HG02852 (cell line): Measurements from ENCODE around the gene EMSY.

Experiments
- ATAC-seq: cut with Tn5 transposase; IDR thresholded peaks from one replicate; pipeline ENCODE4 v1.9.1; 2021; ENCODE audit warnings: mild to moderate bottlenecking, moderate library complexity; ENCODE audit not compliant: unreplicated experiment

The EMSY gene

DNA sequence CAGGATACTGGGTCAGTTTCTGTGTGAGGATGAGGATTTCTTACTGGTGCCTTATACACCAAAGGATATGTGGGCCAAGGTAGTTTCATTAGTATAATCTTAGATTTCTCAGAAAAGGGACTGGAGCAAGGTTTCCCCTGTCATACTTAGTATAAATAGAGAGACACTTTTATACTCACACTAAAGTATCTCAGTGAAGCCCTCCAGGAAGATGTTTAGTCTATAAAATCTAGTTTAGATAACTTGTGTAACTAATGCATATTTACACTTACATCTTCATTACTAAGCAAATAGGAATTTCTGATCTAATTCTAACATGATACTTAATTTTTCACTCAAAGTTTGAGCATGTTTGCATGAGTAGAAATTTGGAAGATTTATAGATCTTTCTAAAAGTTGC lies 11.1 kb downstream of the EMSY start:
- ATAC-seq, result no peak

DNA sequence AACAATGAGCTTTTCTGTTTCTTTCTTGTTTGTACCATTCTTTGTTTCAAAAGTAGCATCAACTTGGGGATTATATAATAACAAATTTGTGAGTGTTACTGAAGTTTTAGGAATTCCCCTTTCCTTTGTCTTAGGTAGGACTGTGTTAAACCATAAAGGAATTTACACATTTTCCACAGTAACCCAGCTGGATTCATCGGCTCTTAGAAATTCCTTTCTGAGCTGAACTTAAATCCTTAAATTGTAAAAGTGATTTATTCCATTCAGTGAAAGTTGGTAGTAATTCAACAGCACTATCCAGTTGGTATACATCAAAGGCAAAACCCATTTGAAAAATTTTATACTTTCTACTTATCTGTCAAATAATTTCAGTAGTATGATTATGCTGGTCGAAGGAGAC lies 11.8 kb downstream of the EMSY start:
- no peak for ATAC-seq

DNA sequence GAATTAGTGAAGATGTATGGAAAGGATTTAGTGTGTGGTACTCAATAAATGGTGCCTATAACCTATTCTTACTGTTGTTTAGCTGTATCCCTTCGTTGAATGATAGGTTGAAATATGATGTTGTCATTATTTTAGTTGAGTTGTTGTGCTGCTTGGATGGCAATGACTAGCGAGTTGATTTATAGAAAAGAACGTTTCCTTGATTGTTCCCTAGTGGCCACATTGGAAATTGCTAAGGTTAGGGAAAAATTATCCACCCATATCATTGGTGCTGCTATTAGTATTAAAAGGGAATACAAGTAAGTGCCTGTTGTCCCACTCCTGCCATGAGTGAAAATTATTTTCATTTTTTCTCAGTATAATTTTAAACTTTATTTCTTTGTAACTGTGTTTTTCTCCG lies 14.5 kb downstream of the EMSY start:
- ATAC-seq, result no peak

DNA sequence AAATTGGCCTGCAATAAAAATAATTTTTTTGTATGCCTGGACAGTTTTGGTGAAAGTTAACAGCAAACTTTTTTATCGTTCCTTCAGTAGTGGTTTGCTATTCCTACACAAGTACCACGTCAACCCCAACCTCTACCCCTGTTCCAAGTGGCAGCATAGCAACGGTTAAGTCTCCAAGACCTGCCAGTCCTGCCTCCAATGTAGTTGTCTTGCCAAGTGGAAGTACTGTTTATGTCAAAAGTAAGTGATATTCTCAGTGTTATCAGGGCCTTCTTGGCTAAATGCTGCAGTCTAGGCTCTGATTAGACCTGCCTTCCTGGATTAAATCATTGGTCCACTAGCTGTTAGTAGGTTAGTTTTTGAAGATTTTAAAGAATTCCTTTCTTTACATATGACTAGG lies 15.0 kb downstream of the EMSY start:
- ATAC-seq, result no peak

DNA sequence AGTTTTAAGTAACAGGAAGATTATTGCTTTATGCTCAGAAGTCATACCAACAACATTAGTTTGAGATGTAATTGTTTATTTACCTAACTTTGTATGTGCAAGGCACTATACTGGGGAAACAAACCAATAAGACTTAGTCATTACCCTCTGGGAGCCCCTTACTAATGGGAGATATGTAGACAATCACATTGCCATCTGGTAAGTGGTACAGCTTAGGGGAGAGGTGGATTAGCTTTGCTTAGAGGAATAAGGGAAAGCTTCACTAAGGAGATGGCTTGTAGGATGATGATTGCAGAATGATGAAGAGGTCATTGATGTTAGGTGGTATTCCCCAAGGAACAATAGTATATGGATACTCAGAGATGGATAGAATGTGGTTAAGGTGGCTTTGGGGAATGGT lies 17.5 kb downstream of the EMSY start:
- no peak for ATAC-seq

DNA sequence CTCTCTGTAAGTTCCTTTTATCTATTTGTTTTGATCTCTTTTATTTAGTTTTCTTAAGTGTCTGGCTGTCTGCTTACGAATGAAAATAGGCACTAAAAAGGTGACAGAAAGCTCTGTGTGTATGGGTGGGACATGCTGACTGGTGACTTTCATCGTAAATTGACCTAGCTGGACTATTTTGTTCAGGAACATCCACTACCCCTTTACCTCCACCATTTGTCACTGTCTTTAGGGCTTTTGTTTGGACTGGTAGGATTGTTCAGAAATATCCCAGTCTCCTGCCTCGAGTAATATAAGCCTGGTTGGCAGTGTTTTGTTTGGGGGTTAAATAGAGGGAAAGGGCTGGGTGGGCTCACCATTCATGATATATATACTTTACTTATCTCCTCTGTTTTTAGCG lies 20.9 kb downstream of the EMSY start:
- ATAC-seq, result no peak

DNA sequence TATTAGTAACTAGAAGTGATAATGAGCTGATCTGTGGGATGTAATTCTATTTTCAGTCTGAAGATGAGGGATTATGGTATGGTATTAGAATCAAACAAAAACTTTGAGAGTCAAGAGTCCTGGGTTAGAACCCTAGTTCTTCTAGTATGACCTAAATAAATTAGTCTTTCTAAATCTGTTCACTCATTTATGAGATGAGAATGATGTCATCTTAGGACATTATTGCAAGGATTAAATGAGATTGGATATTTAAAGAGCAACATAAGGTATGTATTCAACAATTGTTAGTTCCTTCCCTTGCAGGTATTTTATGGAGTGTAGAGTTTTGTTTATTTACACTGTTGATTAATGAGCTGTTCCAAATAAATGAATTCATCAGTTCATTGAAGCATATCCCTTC lies 21.8 kb downstream of the EMSY start:
- ATAC-seq, result no peak

DNA sequence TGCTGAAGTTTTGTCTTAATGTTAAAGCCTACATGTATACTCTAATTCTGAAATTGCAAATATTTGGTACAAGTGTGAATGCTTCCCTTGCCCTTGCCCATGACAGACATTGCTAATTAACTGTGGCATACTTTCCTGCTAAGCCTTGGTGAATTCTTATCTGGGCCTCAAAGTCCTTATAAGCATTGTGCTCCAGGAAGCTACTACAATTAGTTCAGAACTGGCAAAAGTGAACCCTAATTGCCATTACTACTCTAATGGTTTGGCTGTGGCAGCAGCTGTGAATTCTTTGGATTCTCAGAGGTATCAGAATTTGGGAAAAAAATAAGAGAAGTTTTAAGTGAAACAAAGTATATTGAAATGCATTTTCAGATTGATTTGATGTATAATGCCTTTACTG lies 24.3 kb downstream of the EMSY start:
- ATAC-seq, result no peak

DNA sequence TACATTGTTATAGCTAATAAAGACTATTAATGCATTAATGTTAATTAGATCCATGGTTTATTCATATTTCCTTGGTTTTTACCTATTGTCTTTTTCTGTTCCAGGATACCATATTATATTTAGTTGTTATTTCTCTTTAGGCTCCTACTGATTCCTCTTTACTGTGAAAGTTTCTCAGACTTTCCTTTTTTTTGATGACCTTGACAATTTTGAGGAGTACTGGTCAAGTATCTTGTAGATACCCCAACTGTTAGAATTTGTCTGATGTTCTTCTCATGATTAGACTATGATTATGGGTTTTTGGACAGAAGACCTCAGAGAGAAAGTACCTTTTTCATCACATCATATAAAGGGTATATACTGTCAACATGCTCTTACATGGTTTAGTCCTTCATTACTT lies 26.6 kb downstream of the EMSY start:
- ATAC-seq, result no peak

DNA sequence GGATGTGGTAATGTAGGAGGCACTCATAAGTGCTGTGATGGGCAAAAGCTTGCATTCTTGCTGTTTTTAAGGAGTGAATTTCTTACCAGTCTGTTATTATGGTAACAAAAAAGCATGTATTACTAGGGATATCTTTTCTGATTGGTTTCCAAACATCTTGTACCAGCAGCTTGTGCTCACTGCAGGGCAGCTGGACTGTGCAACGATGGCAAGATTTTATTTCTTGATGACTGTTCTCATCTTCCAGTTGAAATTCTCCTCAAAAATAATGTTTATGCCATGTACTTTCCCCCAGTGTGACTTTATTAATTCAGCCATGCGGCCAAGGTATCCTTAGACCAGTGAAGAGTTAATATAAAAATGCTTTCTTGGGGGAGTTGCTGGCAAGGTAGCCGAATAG lies 35.4 kb downstream of the EMSY start:
- ATAC-seq, result no peak

DNA sequence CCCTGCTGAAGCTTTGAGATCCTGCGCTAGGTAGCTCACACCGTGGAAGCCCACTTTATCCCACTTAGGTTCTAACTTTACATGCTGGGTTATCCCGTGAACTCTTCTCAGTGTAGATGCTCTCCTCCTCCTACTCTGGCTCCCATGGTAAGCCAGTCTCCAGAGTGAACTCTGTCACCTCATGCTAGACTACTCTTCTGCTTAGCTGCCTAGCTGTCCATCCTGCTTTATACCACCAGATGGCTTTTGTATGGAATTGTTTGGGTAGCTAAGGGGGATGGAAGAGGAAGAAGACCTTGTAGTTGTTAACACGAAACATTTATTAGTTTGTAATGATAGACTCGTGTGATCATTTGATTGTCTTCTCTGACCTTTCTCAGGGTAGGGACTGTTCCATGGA lies 46.8 kb downstream of the EMSY start:
- no peak for ATAC-seq

DNA sequence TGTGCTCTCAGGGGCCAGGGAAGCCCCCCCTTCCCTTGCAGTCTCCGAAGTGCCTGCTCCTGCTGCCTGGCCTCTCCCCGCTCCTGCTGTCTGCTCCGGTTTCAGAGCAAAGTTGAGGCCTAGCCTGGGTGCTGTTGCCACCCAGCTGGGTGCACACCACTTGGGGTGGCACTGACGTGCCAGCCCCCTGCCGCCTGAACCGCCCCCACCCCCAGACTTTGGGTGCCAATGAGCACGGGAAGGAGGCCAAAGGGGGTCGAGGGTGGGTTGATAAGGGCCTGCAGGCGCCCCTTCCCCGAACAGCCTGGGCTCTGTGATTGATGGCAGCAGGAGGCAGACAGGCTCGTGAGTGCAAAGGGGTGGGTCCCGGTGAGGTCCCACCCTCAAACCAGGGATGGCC lies 48.2 kb downstream of the EMSY start:
- no peak for ATAC-seq

DNA sequence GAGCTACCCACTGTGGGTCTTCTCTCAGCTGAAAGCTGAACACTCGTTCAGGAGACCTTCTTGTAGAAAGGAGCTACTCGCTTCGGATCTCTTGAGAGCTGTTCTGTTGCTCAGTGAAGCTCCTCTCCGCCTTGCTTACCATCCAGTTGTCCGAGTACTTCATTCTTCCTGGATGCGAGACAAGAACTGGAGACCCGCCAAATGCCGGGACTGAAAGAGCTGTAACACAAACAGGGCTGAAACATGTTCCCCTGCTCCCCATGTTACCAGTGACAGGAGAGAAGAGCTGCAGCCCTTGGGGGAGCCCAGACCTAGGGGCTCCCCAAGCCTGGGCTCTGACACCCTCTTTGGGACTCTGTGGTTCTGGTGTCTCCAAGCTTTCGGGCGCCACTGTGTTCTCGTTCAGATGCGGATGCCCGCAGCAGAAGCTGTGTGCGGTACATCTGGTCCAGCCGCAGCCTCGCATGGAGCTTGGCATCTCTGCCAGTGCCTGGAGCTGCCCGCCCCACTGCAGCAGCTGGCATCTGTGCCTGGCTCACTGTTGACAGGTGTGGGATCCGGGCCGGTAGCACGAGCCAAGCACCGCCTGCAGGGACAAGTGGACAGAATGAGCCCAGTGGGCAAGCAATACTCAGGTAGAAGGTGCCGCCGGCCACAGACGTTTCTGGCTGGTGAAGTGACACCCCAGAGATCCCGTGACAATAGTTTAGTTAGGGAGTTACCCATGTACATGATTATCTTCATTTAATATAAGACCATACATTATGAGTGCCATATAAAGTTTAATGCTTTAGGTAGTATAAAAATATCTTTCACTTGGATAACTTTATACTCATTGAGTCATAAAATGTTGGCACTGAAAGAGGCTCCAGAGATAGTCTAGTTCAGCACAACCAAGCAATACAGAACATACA lies 49.1 kb downstream of the EMSY start:
- no peak for ATAC-seq

DNA sequence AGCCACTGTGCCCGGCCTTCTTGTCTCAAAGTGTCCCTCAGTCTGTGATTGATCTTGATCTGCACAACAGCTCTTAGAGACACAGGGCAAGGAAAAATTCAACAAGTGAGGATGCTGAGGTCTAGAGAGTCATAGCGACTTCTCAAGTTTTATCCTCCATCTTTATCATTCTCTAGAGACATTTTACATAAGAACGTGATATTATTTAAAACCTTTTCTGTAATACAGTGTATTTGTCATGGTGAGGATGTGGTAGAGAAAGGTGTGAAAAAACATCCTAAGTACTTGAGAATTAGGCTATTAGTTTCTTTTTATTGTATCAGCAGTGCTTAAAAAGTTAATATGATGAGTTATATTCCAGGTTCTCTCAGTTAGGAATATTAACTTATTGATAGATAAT lies 50.2 kb downstream of the EMSY start:
- no peak for ATAC-seq

DNA sequence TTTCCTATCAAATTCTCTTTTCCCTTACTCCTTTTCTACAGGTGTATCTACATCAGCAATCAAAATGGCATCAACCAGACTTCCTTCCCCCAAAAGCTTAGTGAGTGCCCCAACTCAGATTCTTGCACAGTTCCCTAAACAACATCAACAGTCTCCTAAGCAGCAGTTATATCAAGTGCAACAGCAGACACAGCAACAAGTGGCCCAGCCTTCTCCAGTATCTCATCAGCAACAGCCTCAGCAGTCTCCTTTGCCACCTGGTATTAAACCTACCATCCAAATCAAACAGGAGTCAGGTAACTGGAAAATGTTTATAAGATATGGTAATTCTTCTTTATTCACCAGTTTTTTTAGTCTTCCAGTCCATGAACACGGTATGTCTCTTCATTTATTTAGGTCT lies 51.4 kb downstream of the EMSY start:
- ATAC-seq, result no peak

DNA sequence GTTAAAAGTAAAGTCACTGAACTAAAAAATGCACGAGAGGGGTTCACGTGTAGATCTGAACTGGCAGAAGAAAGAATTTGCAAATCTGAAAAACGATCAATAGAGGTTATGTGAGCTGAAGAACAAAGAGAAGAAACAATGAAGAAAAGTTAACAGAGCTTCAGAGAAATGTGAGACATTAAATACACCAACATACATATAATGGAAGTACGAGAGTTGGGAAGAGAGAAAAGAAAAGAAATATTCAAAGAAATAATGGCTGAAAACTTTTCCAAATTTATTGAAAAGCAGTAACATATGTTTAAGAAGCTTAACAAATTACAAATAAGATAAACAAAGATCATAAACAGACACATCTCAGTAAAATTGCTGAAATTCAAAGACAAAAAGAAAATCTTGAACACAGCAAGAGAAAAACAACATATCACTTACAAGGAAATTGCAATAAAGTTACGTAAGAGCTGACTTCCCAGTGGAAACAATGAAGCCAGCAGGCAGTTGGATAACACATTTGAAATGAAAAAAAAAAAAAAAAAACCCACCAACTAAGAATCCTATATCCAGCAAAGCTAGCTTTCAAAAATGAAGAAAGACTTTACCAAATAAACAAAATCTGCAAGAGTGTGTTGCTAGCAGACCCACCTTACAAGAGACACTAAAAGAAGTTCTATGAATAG lies 56.8 kb downstream of the EMSY start:
- ATAC-seq, result no peak

DNA sequence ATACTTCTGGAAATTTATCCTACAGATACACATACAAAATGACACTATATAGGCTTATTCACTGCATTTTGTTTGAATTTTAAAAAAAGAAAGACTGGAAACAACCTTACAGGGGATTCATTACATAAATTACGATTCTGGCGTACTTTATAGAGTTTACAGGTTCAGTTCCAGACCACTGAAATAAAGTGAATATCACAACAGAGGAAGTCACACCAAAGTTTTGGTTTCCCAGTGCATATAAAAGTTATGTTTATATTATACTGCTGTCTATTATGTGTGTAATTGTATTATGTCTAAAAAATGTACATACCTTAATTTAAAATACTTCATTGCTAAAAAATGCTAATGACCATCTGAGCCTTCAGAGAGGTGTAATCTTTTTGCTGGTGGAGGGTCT lies 62.0 kb downstream of the EMSY start:
- no peak for ATAC-seq

DNA sequence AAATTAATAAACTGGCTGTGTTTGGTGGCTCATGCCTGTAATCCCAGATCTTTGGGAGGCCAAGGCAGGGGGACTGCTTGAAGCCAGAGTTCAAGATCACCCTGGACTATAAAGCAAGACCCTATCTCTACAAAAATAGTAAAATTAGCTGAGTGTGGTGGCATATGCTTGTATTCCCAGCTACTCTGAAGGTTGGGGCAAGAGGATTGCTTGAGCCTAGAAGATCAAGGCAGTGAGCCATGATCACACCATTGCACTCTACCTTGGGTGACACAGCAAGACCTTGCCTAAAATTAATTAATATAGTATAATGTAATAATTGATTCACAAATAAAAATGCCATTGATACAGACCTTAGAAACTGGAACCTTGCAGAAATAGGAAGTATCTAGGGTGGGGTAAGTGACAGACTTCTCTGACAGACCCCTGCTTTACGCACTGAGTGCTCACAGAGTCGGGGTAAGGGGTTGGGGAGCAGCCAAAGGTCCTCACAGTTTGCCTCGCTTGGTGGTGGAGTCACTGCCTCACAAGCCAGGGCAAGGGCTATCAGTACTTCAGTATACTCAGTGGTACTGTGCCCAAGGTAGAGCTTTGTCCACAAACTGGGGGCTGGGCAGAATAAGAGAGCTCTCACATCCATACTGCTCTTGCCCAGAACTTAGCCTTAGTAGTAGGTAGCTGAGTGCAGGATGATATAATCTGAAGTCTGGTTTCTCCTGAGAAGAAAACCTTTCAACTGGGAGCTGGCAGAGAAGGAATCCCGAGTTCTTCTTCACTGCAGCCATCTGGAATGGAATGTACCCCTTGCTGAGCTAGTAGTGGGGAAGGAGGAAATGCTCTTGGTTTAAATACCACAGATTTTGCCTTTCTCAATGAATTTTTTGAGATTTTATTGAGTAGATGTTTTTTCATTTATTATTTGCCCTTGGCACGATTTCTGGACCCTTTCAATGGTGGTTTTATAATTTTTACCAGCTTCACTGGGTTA lies 65.5 kb downstream of the EMSY start:
- no peak for ATAC-seq

DNA sequence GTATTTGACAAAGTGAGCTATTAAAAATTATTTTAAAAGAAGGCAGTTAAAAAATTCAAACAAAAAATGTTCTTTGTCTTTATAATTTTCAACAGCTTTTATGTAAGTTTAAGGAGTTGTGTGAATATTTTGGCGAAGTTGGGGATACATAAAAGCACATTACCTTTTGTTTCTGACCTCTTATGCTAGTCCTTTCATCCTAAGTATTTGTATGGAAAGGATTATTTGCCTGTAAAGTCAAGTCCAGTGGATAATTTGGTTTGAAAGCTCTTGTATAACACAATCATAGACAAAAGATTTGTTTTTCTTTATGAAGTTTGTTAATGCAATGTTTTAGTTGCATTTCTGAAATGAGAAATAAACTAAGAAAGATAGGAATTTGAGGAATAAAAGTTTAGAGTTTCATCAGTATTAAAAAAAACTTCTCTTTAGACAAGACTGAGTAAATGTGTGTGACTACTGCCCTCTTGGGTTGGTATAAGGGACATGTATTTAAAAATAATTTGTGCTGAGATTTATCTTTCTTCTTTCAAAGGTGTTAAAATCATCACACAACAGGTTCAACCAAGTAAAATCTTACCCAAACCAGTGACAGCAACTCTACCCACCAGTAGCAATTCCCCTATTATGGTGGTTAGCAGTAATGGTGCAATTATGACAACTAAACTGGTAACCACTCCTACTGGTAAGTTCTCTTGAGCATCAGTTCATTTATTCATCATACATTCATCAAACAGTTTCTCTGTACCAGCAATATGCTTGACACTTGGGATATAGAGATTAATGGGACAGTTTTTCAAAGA lies 68.2 kb downstream of the EMSY start:
- ATAC-seq, result no peak

DNA sequence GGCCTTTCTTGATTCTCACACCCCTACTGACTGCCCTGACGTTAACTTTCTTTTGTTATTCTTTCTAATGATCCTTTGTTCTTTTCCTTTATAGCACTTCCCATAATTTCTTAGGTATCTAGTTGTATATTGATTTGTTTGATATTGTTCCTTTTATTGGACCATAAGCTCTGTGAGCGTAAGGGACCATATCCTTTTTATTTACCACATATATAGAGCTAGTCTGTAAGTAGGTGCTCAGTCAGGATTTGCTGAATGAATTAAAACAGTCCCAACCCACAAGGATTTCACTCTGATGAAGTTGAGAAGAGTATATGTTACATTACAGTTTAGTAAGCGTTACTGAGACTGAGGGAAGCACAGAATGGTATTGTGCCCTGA lies 68.8 kb downstream of the EMSY start:
- ATAC-seq, result no peak

DNA sequence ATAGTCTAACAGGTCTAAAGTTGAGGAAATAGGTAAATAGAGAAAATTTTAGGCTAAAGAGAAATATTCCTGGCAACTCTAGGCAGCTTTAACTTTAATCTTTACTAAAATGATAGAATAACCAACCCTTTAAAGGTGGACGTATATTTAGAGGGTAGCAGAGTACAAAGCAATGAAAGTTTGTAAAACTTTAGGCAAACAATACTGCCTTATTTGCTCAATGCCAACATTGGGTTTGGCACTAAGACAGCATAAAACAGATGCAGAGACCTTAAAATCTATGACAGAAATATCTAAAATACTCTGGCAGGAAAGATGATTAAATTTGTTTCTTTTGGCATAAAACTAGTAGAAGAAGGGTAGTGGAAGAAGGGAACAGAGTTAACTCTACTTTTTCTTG lies 70.7 kb downstream of the EMSY start:
- ATAC-seq, result no peak
